Measurements from ENCODE around the gene NR0B2. TPM values are rescaled to one million over a fixed set of nuclear protein-coding genes. Genes with fewer than 3 reads are reported as not detected.

NR0B2 gene
- total and polyA plus RNA-seq, 2 of the 13 experiments (the other 11 are each of a cell fraction or from before 2014, with no cell fraction given) = 72.5 to 133 TPM

- peak overlapping the region; percentile 82 to 93 (median 88); a peak in 5 of 6 replicates for H3K4me3 ChIP-seq (replicated peaks in 1 of 3; ENCODE audit: insufficient read depth in 1 of 3, low read depth in 2 of 3, low read length in 3 of 3)
- H3K9ac ChIP-seq (ENCODE audit: insufficient read depth, low read depth, low read length) = peak overlapping the region; percentile 79; the same call in 1 of the 2 replicates
- H3K27ac ChIP-seq (ENCODE audit: extremely low read length, insufficient read depth, low read length) = no peak overlapping the region
- H3K9me3 ChIP-seq (ENCODE audit: low read length) = no peaks in the 10 kb centered on the region
- H3K4me2 ChIP-seq (ENCODE audit: low read depth, low read length) = peak overlapping the region; percentile 76
- DNase-seq (ENCODE audit: low spot score) (no peak), FAIRE-seq (no peak), ATAC-seq (peak; percentile 53)
- H3K4me1 ChIP-seq (ENCODE audit: insufficient read depth, low read length) = peaks cover 72% of the 10 kb centered on the region
- H3K79me2 ChIP-seq (ENCODE audit: insufficient read depth, low read length) = no peaks in the 10 kb centered on the region
- no peaks in the 10 kb centered on the region for H3K36me3 ChIP-seq (replicated peaks in 1 of 2; ENCODE audit: control insufficient read depth in 1 of 2, insufficient read depth in 2 of 2, low read length in 2 of 2)
- no TSS peak for BruUV-seq (replicated peaks)
- TF ChIP-seq ZFP41 (CRISPR knock-in tag; IDR thresholded peaks at IDR 0.05; ENCODE audit: borderline replicate concordance) (0 out of 2 replicates have a peak, but pooled peaks have one; percentile 20), ZSCAN21 (CRISPR knock-in tag; IDR thresholded peaks at IDR 0.05; ENCODE audit: borderline replicate concordance) (0 out of 2 replicates have a peak, but pooled peaks have one; percentile 22), ZNF747 (CRISPR knock-in tag; IDR thresholded peaks at IDR 0.05; ENCODE audit: borderline replicate concordance) (0 out of 2 replicates have a peak, but pooled peaks have one; percentile 36), ZNF430 (CRISPR knock-in tag; IDR thresholded peaks at IDR 0.05) (no peak), BCL6 (CRISPR knock-in tag; IDR thresholded peaks at IDR 0.05) (0 out of 2 replicates have a peak, but pooled peaks have one; percentile 5), GMEB1 (CRISPR knock-in tag; IDR thresholded peaks at IDR 0.05; ENCODE audit: borderline replicate concordance) (peak; percentile 8; the same call in 1 of the 2 replicates), HMGXB4 (CRISPR knock-in tag; IDR thresholded peaks at IDR 0.05; ENCODE audit: borderline replicate concordance in 1 of 2, low read depth in 1 of 2) (peak in 1 of 2 experiments; percentile 15; a peak in 1 of 4 replicates), ZNF780A (CRISPR knock-in tag; IDR thresholded peaks at IDR 0.05) (no peak), RXRB (CRISPR knock-in tag; IDR thresholded peaks at IDR 0.05; ENCODE audit: borderline replicate concordance) (0 out of 2 replicates have a peak, but pooled peaks have one; percentile 1), RARA (CRISPR knock-in tag; IDR thresholded peaks at IDR 0.05) (0 out of 2 replicates have a peak, but pooled peaks have one; percentile 2), ZNF441 (CRISPR knock-in tag; IDR thresholded peaks at IDR 0.05; ENCODE audit: borderline replicate concordance) (no peak; the same call in 1 of the 2 replicates), ZNF564 (CRISPR knock-in tag; IDR thresholded peaks at IDR 0.05) (0 out of 2 replicates have a peak, but pooled peaks have one; percentile 8), SRSF4 (IDR thresholded peaks at IDR 0.05; ENCODE audit: low read depth, low read length, poor library complexity, severe bottlenecking) (no peak), TBX2 (CRISPR knock-in tag; IDR thresholded peaks at IDR 0.05; ENCODE audit: borderline replicate concordance) (peak; percentile 46; the same call in 1 of the 2 replicates), ZMAT3 (CRISPR knock-in tag; conservative IDR thresholded peaks at IDR 0.05) (0 out of 2 replicates have a peak, but pooled peaks have one; percentile 35)
- TF ChIP-seq, protein P1, sequence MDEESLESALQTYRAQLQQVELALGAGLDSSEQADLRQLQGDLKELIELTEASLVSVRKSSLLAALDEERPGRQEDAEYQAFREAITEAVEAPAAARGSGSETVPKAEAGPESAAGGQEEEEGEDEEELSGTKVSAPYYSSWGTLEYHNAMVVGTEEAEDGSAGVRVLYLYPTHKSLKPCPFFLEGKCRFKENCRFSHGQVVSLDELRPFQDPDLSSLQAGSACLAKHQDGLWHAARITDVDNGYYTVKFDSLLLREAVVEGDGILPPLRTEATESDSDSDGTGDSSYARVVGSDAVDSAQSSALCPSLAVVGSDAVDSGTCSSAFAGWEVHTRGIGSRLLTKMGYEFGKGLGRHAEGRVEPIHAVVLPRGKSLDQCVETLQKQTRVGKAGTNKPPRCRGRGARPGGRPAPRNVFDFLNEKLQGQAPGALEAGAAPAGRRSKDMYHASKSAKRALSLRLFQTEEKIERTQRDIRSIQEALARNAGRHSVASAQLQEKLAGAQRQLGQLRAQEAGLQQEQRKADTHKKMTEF (CRISPR knock-in tag; IDR thresholded peaks at IDR 0.05) = 0 out of 2 replicates have a peak, but pooled peaks have one; percentile 8
- in situ Hi-C loops (cut with HindIII; ENCODE audit: extremely low pct_ligation_motif_present, low pct_unique_long_range_greater_than_20kb) (loop anchor here (5.0 kb wide), 1 partner anchor 37 kb away; no protein-coding TSS in a partner anchor), intact Hi-C loops (cut with micrococcal nuclease; ENCODE audit: unreplicated experiment) (loop anchor here (10.0 kb wide), 2 partner anchors 84 to 134 kb away; no protein-coding TSS in a partner anchor)
- WGBS (ENCODE audit: low lambda C conversion rate) = 2% methylated on average over 3 of the region's 3 CpGs
- POLR2A ChIA-PET = interaction anchor here (1.0 to 5.3 kb wide), 11 partner anchors 10 to 96 kb away, joined by 3 to 63 read pairs (median 5); partner anchors contain the start of genes GPATCH3, GPN2, NR0B2 and TRNP1
- CTCF ChIA-PET (ENCODE audit: low intra/inter-chr PET ratio, low total read pairs) = no interaction called here
- no peak overlapping the region for H2AFZ ChIP-seq (ENCODE audit: low read length)
- H3K27me3 ChIP-seq (ENCODE audit: control insufficient read depth in 1 of 2, insufficient read depth in 2 of 2, low read length in 2 of 2) = no peaks in the 10 kb centered on the region; a peak in 1 of 5 replicates
- H4K20me1 ChIP-seq (ENCODE audit: insufficient read depth, low read length) = no peaks in the 10 kb centered on the region
Measured at GRCh38 chr1:26960625-26960966, 46.8 kb upstream of the NR0B2 start.

All from HepG2 (cell line).